ENCODE data around the gene LZTR1.

The LZTR1 gene

DNA sequence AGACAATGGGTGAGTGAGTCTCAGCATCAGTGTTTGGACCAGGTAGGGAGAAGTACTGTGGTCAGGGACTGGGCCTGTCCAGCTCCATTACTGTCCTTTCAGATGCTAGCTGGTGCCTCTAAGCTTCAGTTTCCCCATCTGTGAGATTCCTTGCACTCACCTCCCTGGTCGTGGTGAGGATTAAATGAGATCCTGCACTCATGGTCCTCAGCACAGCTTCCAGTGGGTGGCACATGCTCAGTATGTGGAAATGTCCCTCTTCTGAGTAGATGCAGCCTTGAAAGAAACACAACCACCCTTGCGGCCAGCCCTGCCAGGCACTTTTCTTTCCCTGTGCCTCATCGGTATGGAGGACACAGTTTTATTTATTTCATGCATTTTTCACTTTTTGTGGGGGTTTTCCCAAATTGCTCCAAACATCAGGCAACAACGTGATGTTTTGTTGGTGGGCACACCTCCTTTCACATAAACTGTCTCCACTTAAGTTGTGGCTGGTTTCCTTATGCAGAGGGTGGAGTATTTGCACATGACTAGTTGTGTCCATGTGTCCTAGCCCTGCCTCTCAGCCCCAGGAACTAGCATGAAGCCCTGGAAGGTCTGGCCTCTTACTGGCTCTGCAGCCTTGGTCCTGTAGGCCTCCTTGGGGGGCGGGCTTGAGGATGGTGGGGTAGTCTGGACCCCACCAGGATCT lies 1.1 kb downstream of the LZTR1 start:
- no peak for DNase-seq

DNA sequence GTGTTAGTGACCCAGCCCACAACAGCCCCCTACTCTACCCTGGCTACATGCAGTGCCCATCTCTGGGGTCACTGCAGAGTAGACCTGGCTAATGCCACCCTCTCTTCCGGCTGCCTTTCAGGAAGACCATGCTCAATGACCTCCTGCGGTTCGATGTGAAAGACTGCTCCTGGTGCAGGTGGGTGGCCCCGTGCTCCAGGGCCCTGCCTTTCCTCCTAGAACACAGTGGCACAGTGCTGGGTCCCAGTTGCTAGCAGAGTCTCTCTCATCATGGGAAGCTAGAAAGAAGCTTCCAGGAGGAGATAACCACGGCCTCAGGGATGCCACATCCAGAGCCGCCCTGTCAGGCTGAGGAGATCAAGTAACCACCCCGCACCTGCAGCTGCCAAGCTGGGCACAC lies 3.6 kb downstream of the LZTR1 start:
- no peak for DNase-seq

DNA sequence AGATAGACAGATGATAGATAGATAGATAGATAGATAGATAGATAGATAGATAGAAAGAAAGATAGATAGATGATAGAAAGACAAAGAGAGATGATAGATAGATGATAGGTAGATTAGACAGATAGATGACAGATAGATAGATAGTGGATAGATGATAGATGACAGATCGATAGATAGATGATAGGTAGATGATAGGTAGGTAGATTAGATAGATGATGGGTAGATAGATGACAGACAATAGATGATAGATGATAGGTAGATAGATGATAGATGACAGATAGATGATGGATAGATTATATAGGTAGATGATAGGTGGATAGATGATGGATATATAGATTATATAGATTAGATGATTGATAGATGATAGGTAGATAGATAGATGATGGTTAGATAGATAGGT lies 4.3 kb downstream of the LZTR1 start:
- DNase-seq = no peak

DNA sequence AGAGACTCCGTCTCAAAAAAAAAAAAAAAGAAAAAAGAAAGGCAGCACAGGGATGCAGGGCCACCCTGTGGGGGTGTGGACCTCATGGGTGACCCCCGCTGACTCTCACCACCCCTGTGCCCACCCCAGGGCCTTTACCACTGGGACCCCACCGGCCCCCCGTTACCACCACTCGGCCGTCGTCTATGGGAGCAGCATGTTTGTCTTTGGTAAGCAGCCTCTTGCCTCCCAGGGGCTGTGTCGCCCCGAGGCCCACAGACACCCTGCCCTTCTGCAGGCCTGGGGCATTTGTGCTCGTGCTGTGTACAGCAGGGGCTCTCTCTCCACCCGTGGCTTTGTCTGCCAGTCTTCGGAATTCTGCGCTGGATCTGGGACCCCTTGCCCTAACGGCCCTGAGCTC lies 5.3 kb downstream of the LZTR1 start:
- DNase-seq = no peak

DNA sequence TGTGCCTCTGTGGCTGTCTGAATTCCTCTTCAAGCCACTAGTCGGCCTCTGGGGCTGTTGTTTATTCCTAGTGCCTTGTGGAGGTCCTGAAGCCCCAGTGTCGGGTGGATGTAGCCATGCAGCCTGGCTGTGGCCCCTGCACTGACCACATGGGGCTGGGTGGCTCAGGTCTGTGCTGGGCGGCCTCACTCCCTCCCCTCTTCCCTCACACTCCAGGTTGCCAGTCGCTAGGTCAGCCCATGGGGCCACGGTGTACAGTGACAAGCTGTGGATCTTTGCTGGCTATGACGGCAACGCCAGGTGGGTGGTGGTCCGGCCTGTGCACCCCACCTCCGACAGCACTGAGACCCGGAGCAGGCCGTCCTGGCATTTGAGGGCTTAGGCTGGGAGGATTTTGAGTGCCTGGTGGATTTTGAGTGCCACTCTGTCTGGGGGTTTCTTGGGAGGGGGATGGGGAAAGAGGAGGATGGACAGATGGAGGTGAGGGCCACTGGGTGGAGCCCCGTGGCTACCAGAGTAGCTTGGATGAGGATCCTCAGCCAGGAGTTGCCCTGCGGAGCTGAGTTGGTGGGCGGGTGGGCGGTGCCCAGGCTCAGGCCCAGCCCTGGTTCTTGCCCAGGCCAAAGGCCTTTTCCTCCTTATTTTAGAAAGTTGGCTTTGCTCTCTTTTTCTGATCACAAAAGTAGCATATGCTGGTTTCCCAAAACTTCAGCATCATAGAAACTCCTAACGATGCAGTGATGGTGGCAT lies 6.7 kb downstream of the LZTR1 start:
- DNase-seq = no peak

DNA sequence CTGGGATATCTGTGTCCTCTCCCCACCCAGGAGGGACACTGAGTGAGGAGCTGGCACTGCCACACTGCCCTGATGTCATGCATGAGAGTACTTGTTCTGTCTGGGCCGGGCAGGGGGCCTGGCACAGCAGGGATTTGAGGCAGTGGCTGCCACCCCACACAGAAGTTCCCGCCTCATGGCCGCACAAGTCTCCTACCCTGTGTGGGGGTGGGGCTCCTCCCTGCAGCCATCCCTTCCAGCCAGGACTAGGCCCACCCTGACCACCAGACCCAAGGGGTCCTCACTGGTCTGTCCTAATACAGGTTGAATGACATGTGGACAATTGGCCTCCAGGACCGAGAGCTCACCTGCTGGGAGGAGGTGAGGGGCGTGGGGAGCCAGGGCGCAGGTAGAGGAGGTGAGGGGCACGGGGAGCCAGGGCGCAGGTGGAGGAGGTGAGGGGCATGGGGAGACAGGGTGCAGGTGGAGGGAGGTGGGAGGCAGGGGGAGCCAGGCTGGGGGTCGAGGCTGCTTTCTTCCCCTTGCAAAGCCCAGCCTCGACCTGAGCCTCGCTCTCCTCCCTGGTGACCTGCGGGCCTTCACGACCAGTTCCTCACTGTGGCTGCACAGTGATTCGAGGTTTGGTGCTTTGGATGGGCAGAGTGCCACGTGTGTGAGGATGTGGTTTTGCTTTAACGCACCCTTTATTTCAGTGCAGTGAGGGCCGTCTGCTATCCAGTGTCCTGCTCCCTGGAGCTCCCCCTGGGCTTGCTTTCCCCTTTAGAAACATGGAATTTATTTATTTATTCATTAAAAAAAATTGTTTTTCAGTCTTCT lies 7.4 kb downstream of the LZTR1 start:
- no peak for DNase-seq

DNA sequence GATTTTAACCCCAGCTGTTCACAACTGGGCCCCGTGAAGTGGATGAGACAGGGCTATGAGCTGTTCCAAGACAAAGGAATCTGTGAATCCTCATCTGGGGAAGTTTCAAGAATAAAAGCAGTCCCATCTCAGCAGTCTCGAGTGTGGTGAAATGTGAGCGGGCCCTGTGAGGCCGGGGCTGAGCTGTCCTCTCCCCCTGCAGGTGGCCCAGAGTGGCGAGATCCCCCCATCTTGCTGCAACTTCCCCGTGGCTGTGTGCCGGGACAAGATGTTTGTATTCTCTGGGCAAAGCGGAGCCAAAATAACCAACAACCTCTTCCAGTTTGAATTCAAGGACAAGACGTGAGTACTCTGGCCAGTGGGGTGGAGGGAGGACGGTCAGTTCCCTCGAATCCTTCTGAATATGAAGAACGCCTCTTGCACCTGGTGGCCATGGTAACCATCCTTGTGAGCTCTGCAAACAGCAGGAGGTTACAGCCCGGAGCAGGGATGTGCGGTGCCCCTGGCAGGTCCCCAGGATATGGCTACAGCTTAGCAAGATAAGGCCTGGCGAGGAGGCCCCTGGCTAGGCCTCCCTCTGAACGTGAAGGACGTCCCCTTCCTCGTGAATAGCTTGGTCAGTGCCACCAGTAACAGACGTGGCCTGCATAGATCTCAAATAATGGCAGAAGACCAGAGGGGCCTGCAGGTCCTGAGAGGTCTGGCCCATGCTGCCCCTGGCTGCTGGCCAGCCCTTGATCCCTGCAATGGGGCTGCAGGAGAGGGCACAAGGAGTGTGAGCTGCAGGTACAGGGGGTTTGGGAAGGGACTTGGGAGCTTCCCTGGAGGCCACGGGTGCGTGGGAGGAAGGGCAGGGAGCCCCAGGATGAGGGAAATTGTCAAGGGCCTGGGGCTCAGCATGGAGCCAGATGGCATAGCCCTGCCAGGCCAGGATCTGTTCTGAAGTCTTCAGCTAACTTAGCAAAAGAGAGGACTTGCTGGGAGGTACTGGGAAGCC lies 8.4 kb downstream of the LZTR1 start:
- no peak for DNase-seq

DNA sequence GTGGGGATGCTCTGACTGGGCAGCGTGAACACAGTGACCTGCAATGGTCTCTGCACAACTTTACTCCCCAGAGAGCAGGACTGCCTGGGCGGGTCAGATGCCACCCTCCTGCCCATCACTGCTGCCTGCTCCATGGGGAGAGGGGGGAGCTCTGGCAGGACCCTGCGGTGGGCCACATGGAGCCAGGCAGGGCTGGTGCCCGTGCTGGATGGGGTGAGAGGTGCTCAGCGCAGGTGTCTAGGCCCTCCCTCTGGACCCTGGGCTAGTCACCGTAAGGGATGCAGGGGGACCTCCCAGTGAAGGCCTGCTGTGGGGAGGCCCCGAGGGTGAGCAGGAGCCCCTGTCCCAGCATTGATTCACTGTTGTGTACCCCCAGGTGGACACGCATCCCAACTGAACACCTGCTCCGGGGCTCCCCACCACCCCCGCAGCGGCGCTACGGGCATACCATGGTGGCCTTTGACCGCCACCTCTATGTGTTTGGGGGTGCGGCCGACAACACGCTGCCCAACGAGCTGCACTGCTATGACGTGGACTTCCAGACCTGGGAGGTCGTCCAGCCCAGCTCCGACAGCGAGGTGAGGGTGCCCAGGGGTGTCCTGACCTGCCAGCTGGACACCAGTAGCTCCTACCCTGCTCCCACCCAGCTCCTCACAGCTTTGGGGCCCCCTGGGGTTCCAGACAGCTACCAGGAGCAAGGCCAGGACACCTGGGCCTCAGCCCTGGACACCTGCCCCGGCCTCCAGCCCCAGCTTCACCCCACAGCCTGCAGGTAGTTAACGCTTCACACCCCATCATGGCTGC lies 9.4 kb downstream of the LZTR1 start:
- DNase-seq = no peak

DNA sequence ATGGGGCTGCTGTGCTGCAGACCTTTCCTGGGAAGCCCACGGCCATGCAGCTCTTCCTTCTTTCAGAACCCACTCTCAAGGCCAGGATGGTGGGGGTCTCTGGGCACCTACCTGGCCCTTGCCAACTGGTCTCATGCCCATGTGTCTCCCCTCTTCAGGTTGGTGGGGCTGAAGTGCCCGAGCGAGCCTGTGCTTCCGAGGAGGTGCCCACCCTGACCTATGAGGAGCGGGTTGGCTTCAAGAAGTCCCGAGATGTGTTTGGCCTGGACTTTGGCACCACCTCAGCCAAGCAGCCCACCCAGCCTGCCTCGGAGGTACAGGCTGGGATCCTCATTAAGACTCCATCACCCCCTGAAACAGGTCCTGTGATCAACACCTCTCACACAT lies 10.0 kb downstream of the LZTR1 start:
- DNase-seq = no peak

DNA sequence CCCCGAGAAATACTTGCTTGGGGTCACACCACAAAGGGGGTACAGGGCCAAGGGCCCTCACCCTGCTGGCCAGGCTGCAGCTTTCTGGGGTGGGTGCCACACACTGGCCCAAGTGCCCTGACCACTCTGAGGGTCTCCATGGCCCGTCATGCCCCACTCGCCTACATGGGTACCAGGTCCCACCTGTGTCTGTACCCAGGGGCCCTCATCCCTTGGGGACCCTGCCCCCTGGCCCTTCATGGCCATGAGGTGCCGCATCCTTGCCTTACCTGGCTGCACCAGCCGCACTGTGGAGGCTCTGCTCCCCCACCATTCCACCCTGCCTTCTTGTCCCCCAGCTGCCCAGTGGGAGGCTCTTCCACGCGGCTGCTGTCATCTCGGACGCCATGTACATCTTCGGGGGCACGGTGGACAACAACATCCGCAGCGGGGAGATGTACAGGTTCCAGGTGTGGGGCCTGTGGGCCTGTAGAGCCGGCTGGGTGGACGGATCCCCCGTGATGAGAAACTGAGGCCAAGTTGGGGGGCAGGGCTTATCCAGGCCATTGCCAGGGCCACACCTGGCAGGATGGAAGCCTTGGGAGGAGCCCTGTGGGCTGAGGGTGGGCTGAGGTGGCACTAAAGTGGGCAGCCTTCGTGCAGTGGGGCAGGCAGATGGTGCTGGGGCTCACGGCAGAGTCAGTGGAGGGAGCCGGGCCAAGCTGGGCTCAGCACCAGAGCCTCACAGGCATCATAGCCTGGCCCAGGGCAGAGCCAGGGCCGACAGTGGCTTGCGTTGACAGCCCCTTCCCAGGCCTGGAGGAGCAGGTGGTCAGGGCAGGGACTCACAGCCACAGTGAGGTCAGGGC lies 10.6 kb downstream of the LZTR1 start:
- DNase-seq = no peak

DNA sequence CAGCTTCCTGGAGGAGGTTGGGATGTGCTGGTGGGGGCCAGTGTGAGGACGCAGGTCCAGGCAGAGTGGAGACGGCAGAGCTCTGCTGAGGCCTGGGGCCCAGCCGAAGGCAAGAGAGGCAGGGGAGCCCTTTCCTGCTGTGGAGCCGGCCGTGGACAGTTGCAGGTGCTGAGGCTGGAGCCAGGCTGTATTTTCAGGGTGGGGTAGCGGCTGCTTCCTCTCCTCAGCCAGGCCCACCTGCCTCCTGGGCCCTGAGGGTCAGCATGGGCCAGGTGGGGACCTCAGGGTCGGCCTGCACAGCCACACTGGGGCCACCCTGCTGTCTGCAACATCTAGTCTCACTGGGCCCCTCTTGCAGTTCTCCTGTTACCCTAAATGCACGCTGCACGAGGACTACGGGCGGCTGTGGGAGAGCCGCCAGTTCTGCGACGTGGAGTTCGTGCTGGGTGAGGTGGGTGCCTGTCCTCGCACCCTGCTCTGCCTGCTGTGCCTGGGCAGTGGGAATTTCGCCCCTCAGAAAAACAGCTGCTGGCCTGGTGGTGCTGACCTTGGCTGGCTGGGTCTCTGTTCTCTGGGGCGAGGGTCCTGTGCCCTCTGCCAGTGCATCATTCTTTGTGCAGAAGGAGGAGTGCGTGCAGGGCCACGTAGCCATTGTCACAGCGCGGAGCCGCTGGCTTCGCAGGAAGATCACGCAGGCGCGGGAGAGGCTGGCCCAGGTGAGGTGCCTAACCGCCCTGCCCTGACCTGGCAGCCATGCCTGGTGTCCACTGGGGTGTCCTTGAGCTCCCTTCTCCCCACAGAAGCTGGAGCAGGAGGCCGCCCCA lies 11.4 kb downstream of the LZTR1 start:
- no peak for DNase-seq

DNA sequence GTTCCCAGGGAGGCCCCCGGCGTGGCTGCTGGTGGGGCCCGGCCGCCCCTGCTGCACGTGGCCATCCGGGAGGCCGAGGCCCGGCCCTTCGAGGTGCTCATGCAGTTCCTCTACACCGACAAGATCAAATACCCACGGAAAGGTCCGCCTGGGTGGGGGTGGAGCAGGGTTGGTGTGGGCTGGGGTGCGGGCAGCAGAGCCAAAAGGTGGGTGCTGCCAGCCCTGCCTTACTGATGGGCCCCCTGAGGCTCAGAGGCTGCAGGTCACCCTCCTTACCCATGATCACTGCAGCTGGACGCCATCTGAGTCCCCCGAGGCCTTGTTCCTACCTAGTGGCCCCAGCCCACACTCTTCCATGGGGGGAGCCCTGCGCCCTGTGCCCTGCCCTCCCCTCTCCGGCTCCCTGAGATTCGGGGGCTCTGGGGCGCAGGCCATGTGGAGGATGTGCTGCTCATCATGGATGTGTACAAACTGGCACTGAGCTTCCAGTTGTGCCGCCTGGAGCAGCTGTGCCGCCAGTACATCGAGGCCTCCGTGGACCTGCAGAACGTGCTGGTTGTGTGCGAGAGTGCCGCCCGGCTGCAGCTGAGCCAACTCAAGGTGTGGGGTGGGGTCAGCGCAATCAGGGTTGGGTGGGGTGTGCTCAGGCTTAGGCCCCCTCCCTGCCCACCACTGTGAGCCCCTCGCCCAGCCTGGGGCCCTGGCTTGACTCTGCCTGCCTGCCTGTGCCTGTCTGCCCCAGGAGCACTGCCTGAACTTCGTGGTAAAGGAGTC lies 12.2 kb downstream of the LZTR1 start:
- DNase-seq = no peak

DNA sequence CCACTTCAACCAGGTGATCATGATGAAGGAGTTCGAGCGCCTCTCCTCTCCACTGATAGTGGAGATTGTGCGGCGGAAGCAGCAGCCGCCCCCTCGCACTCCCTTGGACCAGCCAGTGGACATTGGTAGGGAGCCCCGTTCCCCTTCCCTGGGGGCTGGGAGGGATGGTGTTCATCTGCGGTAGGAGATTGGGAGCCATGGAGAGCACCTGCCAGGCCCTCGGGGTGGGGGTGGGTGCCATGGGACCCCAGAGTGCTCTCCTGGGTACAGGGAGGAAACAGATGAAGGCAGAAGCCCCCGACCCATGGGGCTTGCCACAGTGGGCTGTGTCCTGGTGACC lies 12.8 kb downstream of the LZTR1 start:
- DNase-seq = no peak

DNA sequence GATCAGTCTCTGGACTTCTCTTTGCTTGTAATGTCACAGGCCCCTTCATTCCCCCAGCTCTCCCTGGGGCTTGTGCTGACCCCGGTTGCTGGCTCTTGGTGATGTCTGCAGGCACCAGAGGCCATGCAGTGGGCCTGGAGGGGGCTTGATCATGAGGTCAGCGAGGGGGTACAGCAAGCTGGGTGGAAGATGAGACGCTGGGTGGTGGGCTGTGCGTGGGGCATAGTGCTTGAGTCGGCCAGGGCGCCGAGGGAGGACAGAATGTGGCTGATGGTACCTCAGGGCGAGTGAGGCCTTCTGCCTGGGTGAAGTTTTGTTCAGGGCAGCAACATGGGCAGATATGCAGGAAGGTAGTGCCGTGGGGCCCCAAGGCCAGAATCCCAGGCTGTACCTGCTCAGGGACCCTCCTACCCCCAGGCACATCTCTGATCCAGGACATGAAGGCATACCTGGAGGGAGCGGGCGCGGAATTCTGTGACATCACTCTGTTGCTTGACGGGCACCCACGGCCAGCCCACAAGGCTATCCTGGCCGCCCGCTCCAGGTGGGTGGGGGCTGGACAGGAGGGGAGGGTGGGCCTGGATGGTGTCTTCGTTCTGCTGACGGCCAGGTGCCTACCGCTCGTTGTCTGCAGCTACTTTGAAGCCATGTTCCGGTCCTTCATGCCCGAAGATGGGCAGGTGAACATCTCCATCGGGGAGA lies 13.4 kb downstream of the LZTR1 start:
- DNase-seq = no peak

DNA sequence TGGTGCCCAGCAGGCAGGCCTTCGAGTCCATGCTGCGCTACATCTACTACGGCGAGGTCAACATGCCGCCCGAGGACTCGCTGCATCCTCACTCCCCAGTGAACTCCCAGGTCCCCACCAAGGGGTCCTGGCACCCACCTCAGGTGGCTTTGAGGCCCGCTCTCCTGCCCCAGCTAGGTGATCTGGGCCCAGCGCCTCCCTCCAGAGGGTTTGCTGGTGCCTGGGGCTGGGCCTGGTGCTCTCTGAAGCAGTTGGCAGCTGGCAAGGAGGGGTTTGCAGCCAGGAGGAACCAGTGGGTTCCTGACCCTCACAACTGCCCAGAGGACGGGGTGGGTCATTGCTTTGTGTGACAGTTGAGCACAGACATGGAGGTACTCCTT lies 13.9 kb downstream of the LZTR1 start:
- no peak for DNase-seq

DNA sequence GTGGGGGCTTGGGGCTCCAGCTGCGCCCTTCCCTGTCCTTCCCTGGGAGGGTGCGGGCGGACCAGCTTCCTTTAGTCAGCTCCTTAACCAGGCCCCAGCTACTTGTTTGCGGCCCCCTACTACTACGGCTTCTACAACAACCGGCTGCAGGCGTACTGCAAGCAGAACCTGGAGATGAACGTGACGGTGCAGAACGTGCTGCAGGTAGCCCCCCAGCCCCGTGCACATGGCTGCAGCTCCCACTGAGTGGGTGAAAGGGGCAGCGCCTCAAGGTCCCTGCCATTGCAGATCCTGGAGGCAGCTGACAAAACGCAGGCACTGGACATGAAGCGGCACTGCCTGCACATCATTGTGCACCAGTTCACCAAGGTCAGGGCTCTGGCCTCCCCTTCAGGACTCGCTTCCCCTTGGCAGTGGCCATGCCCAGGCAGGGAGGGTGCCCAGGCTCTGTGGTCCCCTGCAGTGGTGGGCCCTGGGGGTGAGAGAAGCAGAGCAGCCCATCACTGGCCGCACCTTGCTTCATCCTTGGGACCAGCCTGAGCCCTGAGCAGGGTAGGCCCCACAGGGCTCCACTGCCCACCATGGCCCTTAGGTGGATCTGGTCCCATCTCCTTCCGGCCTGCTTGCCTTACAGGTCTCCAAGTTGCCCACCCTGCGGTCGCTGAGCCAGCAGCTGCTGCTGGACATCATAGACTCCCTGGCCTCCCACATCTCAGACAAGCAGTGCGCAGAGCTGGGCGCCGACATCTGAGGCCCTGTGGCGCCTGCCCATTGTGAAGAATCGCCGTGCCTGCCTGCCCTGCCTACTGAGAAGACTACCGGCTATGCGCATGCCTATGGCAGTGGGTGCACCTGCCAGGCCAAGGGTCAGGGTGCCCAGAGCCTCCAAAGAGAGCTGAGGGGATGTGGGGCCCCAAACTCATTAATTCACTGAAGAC lies 14.8 kb downstream of the LZTR1 start:
- DNase-seq = no peak

DNA sequence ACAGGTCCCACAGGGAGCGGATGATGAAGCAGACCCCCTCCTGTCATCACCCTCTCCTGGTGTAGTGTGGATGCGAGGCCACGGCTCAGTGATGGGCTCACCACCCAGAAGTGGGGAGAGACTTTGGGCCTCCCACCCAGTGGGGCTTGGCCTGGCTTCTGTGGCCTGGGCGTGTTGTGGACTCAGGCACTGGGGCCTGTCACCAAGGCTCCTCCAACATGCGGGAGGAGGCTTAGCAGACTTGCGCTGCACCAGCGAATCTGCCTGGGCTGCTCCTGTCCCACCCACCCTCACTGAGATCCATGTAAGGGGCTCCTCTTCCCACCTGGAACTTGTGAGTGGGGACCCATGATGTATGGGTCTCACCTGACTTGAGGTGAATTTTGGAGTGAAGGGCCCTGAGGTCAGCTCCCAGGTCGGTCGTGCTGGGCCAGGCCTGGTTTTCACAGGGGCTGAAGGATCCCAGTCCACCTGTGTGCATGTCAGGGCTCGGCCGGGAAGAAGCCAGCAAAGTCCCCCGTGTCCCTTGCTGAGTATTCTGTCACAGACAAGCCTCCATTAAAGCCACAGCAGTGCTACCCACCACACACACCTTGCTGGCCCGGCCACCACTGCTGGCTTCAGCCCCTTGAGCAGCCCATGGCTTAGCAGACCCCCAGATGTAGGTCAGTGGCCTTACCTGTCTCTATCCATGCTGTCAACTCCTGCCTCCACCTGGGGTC lies 15.6 kb downstream of the LZTR1 start:
- DNase-seq = no peak
